ENCODE results near the gene MS4A13. TPM values are rescaled to one million over a fixed set of nuclear protein-coding genes. Genes with fewer than 3 reads are reported as not detected.
A peak's percentile ranks its signal among the peaks of the same experiment; 100 is the strongest.

MS4A13 gene
- not detected for total RNA-seq

- no peak for DNase-seq
- Mint-ChIP-seq H3K4me3 (no peak within 1 kb of the TSS), H3K4me1 (ENCODE audit: low read depth) (no peaks in the 10 kb centered on the region), H3K9me3 (peaks cover 0 to 6% of the 10 kb centered on the region in 2 donors), H3K27ac (no peak within 1 kb of the TSS), H3K36me3 (ENCODE audit: insufficient read depth in 2 of 2) (no peaks in the 10 kb centered on the region), H3K27me3 (ENCODE audit: low read depth) (peaks cover 20% of the 10 kb centered on the region)
- ATAC-seq (replicated peaks in 1 of 2) = no peak
Measured at GRCh38 chr11:60515144-60515855, at the start of gene MS4A13. Gene MS4A13 (plus strand): TSS chr11:60515392. CDS start chr11:60518084, 2,692 bp downstream.

- H3K27ac Mint-ChIP-seq = no peak overlapping the region
- H3K27me3 Mint-ChIP-seq (ENCODE audit: low read depth) = peaks cover 16% of the 10 kb centered on the region
- no peak for ATAC-seq (replicated peaks in 1 of 2)
- peaks cover 0 to 2% of the 10 kb centered on the region in 2 donors for H3K9me3 Mint-ChIP-seq
- H3K4me1 Mint-ChIP-seq (ENCODE audit: low read depth) = no peaks in the 10 kb centered on the region
- H3K4me3 Mint-ChIP-seq = no peak overlapping the region
- H3K36me3 Mint-ChIP-seq (ENCODE audit: insufficient read depth in 2 of 2) = no peaks in the 10 kb centered on the region
- DNase-seq = no peak
Measured at GRCh38 chr11:60468829-60469228, 46.4 kb upstream of the MS4A13 start.

- DNase-seq (no peak), ATAC-seq (replicated peaks in 1 of 2) (no peak)
- Mint-ChIP-seq H3K4me3 (no peak overlapping the region), H3K9me3 (peaks cover 0 to 2% of the 10 kb centered on the region in 2 donors), H3K27me3 (ENCODE audit: low read depth) (peaks cover 9% of the 10 kb centered on the region), H3K36me3 (ENCODE audit: insufficient read depth in 2 of 2) (no peaks in the 10 kb centered on the region), H3K4me1 (ENCODE audit: low read depth) (no peaks in the 10 kb centered on the region), H3K27ac (no peak overlapping the region)
Measured at GRCh38 chr11:60469723-60470122, 45.5 kb upstream of the MS4A13 start.

- Mint-ChIP-seq H3K36me3 (ENCODE audit: insufficient read depth in 2 of 2) (no peaks in the 10 kb centered on the region), H3K4me1 (ENCODE audit: low read depth) (no peaks in the 10 kb centered on the region), H3K27me3 (ENCODE audit: low read depth) (peaks cover 18% of the 10 kb centered on the region), H3K27ac (no peak overlapping the region), H3K4me3 (no peak overlapping the region), H3K9me3 (peaks cover 0 to 2% of the 10 kb centered on the region in 2 donors)
- DNase-seq (no peak), ATAC-seq (replicated peaks in 1 of 2) (peak in 1 of 2 donors; percentile 69)
Measured at GRCh38 chr11:60477035-60477445, 38.2 kb upstream of the MS4A13 start.

GRCh38 chr11:60482361-60482760 lies 32.8 kb upstream of the MS4A13 start:
- DNase-seq (no peak), ATAC-seq (replicated peaks in 1 of 2) (no peak)
- Mint-ChIP-seq H3K9me3 (no peaks in the 10 kb centered on the region), H3K4me1 (ENCODE audit: low read depth) (no peaks in the 10 kb centered on the region), H3K27ac (no peak overlapping the region), H3K36me3 (ENCODE audit: insufficient read depth in 2 of 2) (no peaks in the 10 kb centered on the region), H3K27me3 (ENCODE audit: low read depth) (peaks cover 25% of the 10 kb centered on the region), H3K4me3 (no peak overlapping the region)

- Mint-ChIP-seq H3K27ac (no peak overlapping the region), H3K4me1 (ENCODE audit: low read depth) (no peaks in the 10 kb centered on the region), H3K9me3 (no peaks in the 10 kb centered on the region), H3K36me3 (ENCODE audit: insufficient read depth in 2 of 2) (no peaks in the 10 kb centered on the region), H3K27me3 (ENCODE audit: low read depth) (peaks cover 12% of the 10 kb centered on the region), H3K4me3 (no peak overlapping the region)
- peak; percentile 15 to 18 for DNase-seq
- ATAC-seq (replicated peaks in 1 of 2) = peak; percentile 65 to 83
Measured at GRCh38 chr11:60485987-60486386, 29.2 kb upstream of the MS4A13 start.

- no peaks in the 10 kb centered on the region for H3K36me3 Mint-ChIP-seq (ENCODE audit: insufficient read depth in 2 of 2)
- no peak for DNase-seq
Measured at GRCh38 chr11:60492488-60493009, 22.6 kb upstream of the MS4A13 start, which contains the start of gene MS4A12. Gene MS4A12 (plus strand): TSS chr11:60492778. CDS start chr11:60497319, 4,541 bp downstream.

GRCh38 chr11:60493454-60493853 lies 21.7 kb upstream of the MS4A13 start:
- no peak for DNase-seq
- no peak for ATAC-seq (replicated peaks in 1 of 2)
- Mint-ChIP-seq H3K36me3 (ENCODE audit: insufficient read depth in 2 of 2) (no peaks in the 10 kb centered on the region), H3K27ac (no peak overlapping the region), H3K9me3 (no peaks in the 10 kb centered on the region), H3K4me3 (no peak overlapping the region), H3K4me1 (ENCODE audit: low read depth) (peaks cover 3% of the 10 kb centered on the region), H3K27me3 (ENCODE audit: low read depth) (peaks cover 15% of the 10 kb centered on the region)

More at GRCh38 chr11:60492488-60493009, 22.6 kb upstream of the MS4A13 start, which contains the start of gene MS4A12:
- Mint-ChIP-seq H3K4me3 (no peak within 1 kb of the TSS), H3K9me3 (no peaks in the 10 kb centered on the region), H3K27ac (no peak within 1 kb of the TSS), H3K27me3 (ENCODE audit: low read depth) (peaks cover 11% of the 10 kb centered on the region), H3K4me1 (ENCODE audit: low read depth) (no peaks in the 10 kb centered on the region)
- no peak for ATAC-seq (replicated peaks in 1 of 2)

- Mint-ChIP-seq H3K4me1 (ENCODE audit: low read depth) (peaks cover 9% of the 10 kb centered on the region), H3K9me3 (no peaks in the 10 kb centered on the region), H3K36me3 (ENCODE audit: insufficient read depth in 2 of 2) (no peaks in the 10 kb centered on the region), H3K27ac (no peak overlapping the region), H3K27me3 (ENCODE audit: low read depth) (peaks cover 47% of the 10 kb centered on the region), H3K4me3 (no peak overlapping the region)
- DNase-seq (no peak), ATAC-seq (replicated peaks in 1 of 2) (no peak)
Measured at GRCh38 chr11:60498399-60498798, 16.8 kb upstream of the MS4A13 start.

- DNase-seq (peak; percentile 6 to 12), ATAC-seq (replicated peaks in 1 of 2) (peak; percentile 66 to 87)
- H3K9me3 Mint-ChIP-seq = no peaks in the 10 kb centered on the region
- H3K27ac Mint-ChIP-seq = no peak overlapping the region
- H3K4me3 Mint-ChIP-seq = no peak overlapping the region
- H3K4me1 Mint-ChIP-seq (ENCODE audit: low read depth) = peaks cover 11% of the 10 kb centered on the region
- no peaks in the 10 kb centered on the region for H3K36me3 Mint-ChIP-seq (ENCODE audit: insufficient read depth in 2 of 2)
- peaks cover 47% of the 10 kb centered on the region for H3K27me3 Mint-ChIP-seq (ENCODE audit: low read depth)
Measured at GRCh38 chr11:60498853-60499252, 16.3 kb upstream of the MS4A13 start.

GRCh38 chr11:60500276-60500910 lies 14.8 kb upstream of the MS4A13 start:
- Mint-ChIP-seq H3K27ac (no peak overlapping the region), H3K36me3 (ENCODE audit: insufficient read depth in 2 of 2) (no peaks in the 10 kb centered on the region), H3K27me3 (ENCODE audit: low read depth) (peaks cover 55% of the 10 kb centered on the region), H3K4me1 (ENCODE audit: low read depth) (peaks cover 24% of the 10 kb centered on the region), H3K9me3 (no peaks in the 10 kb centered on the region), H3K4me3 (no peak overlapping the region)
- no peak for DNase-seq
- ATAC-seq (replicated peaks in 1 of 2) = no peak

- Mint-ChIP-seq H3K27me3 (ENCODE audit: low read depth) (peaks cover 64% of the 10 kb centered on the region), H3K4me3 (no peak overlapping the region), H3K9me3 (no peaks in the 10 kb centered on the region), H3K27ac (no peak overlapping the region), H3K36me3 (ENCODE audit: insufficient read depth in 2 of 2) (no peaks in the 10 kb centered on the region), H3K4me1 (ENCODE audit: low read depth) (peaks cover 24% of the 10 kb centered on the region)
- no peak for DNase-seq
- ATAC-seq (replicated peaks in 1 of 2) = no peak
Measured at GRCh38 chr11:60502221-60502775, 12.9 kb upstream of the MS4A13 start.
